ENCODE results near the gene AJM1.
"Not testable (repeated sequence)": the region's sequence is repeated elsewhere in the genome, so short reads cannot be mapped to it uniquely, and the experiment has no call there.

- TF ChIP-seq ARNTL (CRISPR knock-in tag; IDR thresholded peaks at IDR 0.05; ENCODE audit: borderline replicate concordance, low read depth); BACH2 (CRISPR knock-in tag; IDR thresholded peaks at IDR 0.05; ENCODE audit: borderline replicate concordance); ZNF565 (CRISPR knock-in tag; conservative IDR thresholded peaks at IDR 0.05; ENCODE audit: low read depth); RARB (CRISPR knock-in tag; IDR thresholded peaks at IDR 0.05); ZNF8 (CRISPR knock-in tag; IDR thresholded peaks at IDR 0.05): not testable (repeated sequence)
Measured at GRCh38 chr9:136843159-136843800, 1.0 kb downstream of the AJM1 start.

Data from SK-N-SH treated with all-trans-retinoic acid at 6 μM for 48 hours (cell line).